Stimulated activated CD4-positive, alpha-beta T cell treated with anti-CD3 and anti-CD28 coated beads, Interleukin-4, amount 100 ng/mL, for 4 hours (primary cell): ENCODE data around the gene HPSE2.

Experiments
- DNase-seq, 2 experiments: peaks; one replicate each; pipeline ENCODE4 v3.0.0-alpha.2; 2020

The HPSE2 gene

GRCh38 chr10:98453729-98454128 lies 781.9 kb downstream of the HPSE2 start:
- no peak for DNase-seq

- DNase-seq = no peak
Observed at GRCh38 chr10:98450618-98451017, 785.0 kb downstream of the HPSE2 start.

GRCh38 chr10:98449287-98449686 lies 786.4 kb downstream of the HPSE2 start:
- DNase-seq = no peak

- DNase-seq = peak; percentile 80 to 89
Observed at GRCh38 chr10:98446661-98447221, 788.9 kb downstream of the HPSE2 start, which contains the start of gene HPS1. Gene HPS1, minus strand, starts transcription at chr10:98446935. Its CDS starts 3,695 bp downstream, at chr10:98443240.

GRCh38 chr10:98446151-98446660 lies 789.4 kb downstream of the HPSE2 start:
- DNase-seq = peak in 1 of 2 experiments; percentile 44

- no peak for DNase-seq
Observed at GRCh38 chr10:98445200-98445812, 790.3 kb downstream of the HPSE2 start.

- DNase-seq = no peak
Observed at GRCh38 chr10:98444314-98445006, 791.2 kb downstream of the HPSE2 start.

DNA sequence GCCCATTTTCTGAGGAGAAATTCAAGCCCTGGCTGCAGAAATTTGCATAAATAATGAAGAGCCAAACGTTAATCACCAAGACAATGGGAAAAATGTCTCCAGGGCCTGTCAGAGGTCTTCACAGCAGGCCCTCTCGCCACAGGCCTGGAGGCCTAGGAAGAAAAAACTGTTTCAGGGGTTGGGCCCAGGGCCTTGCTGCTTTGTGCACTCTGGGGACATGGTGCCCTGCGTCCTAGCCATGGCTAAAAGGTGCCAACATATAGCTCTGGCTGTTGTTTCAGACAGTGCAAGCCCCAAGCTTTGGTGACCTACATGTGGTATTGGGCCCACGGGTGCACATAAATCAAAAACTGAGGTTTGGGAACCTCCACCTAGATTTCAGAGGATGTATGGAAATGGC lies 796.9 kb downstream of the HPSE2 start:
- DNase-seq = no peak

GRCh38 chr10:98436704-98437103 lies 798.9 kb downstream of the HPSE2 start:
- DNase-seq = no peak

GRCh38 chr10:98435178-98435577 lies 800.5 kb downstream of the HPSE2 start:
- DNase-seq = no peak

- DNase-seq = no peak
Observed at GRCh38 chr10:98433881-98434732, 801.5 kb downstream of the HPSE2 start.

DNA sequence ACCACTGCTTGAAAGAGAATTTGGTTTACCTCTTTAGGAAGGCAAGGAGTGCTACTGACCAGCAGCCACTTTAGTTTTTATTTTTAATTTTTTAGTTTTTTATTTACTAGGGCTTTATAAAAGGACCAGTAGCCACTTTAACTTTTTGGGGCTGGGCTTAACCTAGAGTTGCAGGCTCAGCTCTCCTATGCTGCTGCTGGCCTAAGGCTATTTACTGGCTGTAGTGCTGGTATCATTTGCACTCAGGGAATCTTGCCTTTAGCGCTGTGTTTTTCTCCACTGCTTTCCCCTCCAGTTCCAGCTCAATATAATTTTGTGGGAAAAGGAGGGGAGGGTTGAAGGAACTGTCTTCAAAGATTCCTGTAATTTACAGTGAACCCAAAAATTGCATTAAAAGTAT lies 802.3 kb downstream of the HPSE2 start:
- no peak for DNase-seq

- DNase-seq = no peak
Observed at GRCh38 chr10:98432330-98432729, 803.3 kb downstream of the HPSE2 start.

DNA sequence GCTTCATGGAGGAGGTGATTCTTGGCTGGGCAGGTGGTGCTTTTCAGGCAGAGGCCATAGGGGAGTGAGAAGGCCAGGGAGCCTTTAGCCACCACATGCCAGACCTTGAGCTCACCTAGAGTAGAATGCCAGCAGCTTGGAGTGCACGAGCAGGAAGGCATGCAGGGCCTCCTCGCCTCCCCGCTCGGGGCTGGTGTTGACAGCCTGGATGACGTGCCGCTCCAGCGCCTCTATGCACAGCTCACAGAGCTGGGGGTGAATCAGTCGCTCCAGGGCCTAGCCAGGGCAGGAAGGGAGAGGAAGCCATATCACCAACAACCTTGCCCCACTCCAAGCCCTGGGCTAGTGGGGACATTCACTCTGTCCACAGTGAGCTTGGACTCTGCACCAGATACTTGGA lies 804.6 kb downstream of the HPSE2 start:
- no peak for DNase-seq

DNA sequence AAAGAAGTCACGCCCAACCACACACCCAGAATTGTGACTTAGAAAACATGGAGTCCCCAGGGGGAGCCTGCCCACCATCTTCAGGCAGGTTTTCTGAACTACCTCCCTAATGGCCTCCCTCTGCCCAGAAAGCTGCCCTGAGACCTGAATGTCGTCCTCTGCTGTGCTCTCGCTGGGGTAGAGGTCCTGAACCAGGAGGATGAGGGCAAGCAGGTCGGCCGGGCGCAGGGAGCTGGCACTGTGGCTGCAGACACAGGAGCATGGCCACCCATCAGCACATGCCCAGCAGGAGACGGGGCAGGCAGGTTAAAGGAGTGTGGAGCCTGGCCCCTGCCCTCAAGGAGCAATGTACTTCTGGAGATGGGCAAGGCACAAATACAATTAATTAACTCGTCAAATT lies 805.2 kb downstream of the HPSE2 start:
- DNase-seq = no peak

- no peak for DNase-seq
Observed at GRCh38 chr10:98429320-98430072, 806.2 kb downstream of the HPSE2 start.

DNA sequence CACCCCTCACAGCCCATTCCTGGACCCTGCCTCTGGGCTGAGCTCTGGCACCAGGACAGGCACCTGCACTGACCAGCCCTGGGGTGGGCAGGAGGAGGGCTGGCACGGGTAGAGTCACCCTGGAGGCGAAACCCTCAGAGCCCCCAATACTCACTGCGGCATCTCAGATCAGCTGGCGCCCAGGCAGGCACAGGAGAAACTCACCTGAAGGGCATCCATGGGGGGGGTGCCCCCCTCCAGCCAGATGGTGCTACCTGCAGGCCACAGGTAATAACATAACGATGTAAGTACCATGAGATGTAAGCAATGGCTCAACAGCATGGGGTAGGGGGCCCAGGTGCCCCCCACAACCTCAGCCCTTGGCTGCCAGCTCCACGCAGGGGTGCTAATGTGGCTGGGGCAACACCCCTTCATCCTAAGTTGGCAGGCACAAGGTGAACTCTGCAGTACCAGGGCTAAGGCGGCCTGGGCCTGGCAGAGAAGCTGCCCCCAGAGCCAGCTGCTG lies 808.6 kb downstream of the HPSE2 start:
- DNase-seq = no peak

DNA sequence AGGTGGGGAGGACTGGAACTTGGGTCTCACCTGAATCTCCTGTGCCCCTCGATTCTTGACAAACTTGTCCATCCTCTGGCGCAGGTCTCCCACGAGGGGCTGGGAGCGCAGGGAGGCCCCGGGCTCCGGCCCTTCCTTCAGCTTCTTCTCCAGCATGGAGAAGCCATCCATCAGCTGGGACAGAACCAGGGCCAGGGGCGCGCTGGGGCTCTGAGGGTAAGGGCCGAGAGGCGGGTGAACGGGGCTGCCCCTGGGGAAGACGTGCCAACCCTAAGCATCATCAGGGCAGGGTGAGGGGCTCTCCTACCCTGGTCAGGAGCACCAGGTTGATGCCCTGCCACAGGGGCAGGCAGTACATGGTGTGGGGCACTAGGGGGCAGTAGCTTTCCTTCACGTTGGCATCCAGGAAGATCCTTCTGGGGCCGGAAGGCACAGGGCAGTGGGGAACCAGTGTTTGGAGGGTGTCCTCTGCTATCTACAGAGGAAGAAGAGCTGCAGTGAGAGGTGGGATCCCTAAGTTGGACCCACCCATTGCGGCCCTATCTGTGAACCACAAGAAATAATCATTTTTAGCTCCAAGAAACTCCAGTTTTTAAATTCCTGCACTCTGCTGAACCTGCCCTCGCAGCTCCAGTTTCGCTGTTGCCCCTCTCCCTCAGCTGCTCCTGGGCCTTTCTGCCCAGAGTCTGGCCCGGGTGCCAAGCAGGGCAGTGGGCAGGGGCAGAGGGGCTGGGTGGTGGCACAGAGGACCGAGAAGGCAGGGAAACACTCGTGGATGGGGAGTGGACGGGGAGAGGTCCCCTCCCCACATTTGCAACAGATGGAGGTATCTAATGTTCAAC lies 809.9 kb downstream of the HPSE2 start:
- DNase-seq = peak; percentile 29 to 43

GRCh38 chr10:98424295-98425254 lies 811.1 kb downstream of the HPSE2 start:
- no peak for DNase-seq

GRCh38 chr10:98423691-98424120 lies 811.9 kb downstream of the HPSE2 start:
- DNase-seq = no peak
